ENCODE measurements around the gene NCOA3. TPM values are rescaled to one million over a fixed set of nuclear protein-coding genes. Genes with fewer than 3 reads are reported as not detected.

NCOA3 gene
- polyA plus RNA-seq, 3 donors = 13.5 to 21.8 (median 21.3) TPM

DNA sequence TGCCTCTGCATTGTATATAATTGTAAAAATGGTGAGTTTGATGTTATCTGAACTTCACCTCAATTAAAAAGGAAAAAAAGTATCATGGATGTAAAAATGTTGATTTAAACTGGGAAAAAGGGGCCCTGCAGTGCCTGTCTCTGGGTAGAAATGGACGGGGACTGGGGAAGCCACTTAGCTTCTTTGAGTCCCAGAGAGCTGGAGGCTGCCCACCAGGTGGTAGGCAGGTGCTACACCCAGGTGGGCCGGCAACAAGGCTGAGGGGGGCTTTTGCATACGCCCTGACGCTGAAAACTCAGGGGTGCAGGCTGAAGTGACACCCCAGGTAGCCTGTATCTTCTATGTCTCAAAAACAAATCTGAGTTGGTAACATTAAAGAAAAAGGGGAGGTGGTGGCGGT is 165.4 kb downstream of the NCOA3 start:
- no peak overlapping the region for H3K9ac ChIP-seq (ENCODE audit: insufficient read depth, low read length, poor library complexity, severe bottlenecking)
- H3K79me2 ChIP-seq (ENCODE audit: insufficient read depth, low read length) = no peaks in the 10 kb centered on the region
- TF ChIP-seq CTCF (IDR thresholded peaks at IDR 0.05) = no peak
- peaks cover 75 to 98% of the 10 kb centered on the region in 2 donors for H3K36me3 ChIP-seq (replicated peaks in 1 of 2; ENCODE audit: control insufficient read depth in 1 of 2, insufficient read depth in 2 of 2, low read length in 2 of 2)
- peaks cover 0 to 2% (median 0%) of the 10 kb centered on the region in 7 donors for H3K9me3 Mint-ChIP-seq
- no peaks in the 10 kb centered on the region for H3K9me3 ChIP-seq (replicated peaks in 1 of 2; ENCODE audit: control insufficient read depth in 1 of 2, insufficient read depth in 1 of 2, low read length in 2 of 2)
- H3K4me3 ChIP-seq (replicated peaks in 1 of 3; ENCODE audit: low read depth in 2 of 3, low read length in 3 of 3) = no peak overlapping the region
- no peaks in the 10 kb centered on the region for H3K27me3 ChIP-seq (ENCODE audit: control insufficient read depth in 2 of 2, insufficient read depth in 2 of 2, low read length in 2 of 2)
- no peak overlapping the region for H3K4me2 ChIP-seq (replicated peaks; ENCODE audit: extremely low read depth, low read length, poor library complexity, severe bottlenecking)
- H3K4me1 ChIP-seq (ENCODE audit: control insufficient read depth in 1 of 2, insufficient read depth in 2 of 2, low read length in 2 of 2) = no peaks in the 10 kb centered on the region
- H3K4me1 Mint-ChIP-seq = peaks cover 2% of the 10 kb centered on the region
- peaks cover 94% of the 10 kb centered on the region for H4K20me1 ChIP-seq (ENCODE audit: insufficient read depth, low read length)
- no peak for DNase-seq
- no peak overlapping the region for H3K27ac ChIP-seq (ENCODE audit: low read depth in 1 of 2, low read length in 2 of 2)
- H2AFZ ChIP-seq (ENCODE audit: insufficient read depth, low read depth, low read length, poor library complexity, severe bottlenecking) = no peak overlapping the region
- intact Hi-C loops (cut with micrococcal nuclease) = no loop called here
- peaks cover 86 to 98% of the 10 kb centered on the region in 2 donors for H3K36me3 Mint-ChIP-seq
- H3K27me3 Mint-ChIP-seq (ENCODE audit: low read depth in 3 of 3) = peaks cover 0 to 7% (median 5%) of the 10 kb centered on the region in 3 donors
- H3K4me3 Mint-ChIP-seq = no peak overlapping the region
- peak overlapping the region in 1 of 7 donors; percentile 40 for H3K27ac Mint-ChIP-seq
- WGBS (ENCODE audit: insufficient coverage) = 43% methylated on average over 2 of the region's 5 CpGs

DNA sequence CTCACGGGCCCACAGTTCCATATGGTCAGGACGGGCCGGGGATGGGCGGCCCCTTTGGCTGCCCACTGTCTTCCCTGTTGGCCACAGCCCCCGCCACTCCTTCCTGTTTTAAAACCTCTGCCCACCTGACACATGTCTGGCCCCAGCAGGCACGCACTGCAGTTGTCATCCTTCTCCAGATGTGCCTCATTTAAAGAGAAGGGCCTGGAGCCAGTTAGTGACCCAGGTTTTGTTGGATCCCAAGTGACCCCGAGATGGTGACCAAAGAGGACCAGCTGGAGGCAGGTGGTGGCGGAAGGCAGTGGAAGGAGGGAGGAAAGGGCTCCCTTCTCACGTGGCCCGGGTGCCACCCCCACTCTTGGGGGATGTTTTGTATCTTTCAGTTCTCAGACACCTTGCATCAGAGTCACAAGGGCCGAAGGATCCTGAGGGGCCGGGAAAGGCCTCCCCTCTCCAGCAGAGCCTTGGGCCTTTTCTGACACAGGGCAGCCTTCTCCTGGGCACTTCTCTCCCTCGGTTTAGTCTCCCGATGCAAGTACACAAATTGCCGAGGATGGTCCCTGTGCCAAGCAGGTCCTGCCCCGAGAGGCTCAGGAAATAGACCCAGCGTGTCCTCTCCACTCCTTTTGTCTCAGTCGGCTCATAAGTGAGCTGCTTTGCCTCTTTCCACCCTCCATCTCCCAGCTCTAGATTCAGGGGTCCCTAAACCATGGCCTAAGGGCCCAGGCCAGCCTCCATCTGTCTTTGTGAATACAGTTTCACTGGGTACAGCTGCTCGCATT is 166.0 kb downstream of the NCOA3 start:
- Histone ChIP-seq H3K27me3 (ENCODE audit: control insufficient read depth in 2 of 2, insufficient read depth in 2 of 2, low read length in 2 of 2) (no peaks in the 10 kb centered on the region), H3K9me3 (replicated peaks in 1 of 2; ENCODE audit: control insufficient read depth in 1 of 2, insufficient read depth in 1 of 2, low read length in 2 of 2) (no peaks in the 10 kb centered on the region), H3K9ac (ENCODE audit: insufficient read depth, low read length, poor library complexity, severe bottlenecking) (no peak overlapping the region), H3K4me1 (ENCODE audit: control insufficient read depth in 1 of 2, insufficient read depth in 2 of 2, low read length in 2 of 2) (no peaks in the 10 kb centered on the region), H3K4me3 (replicated peaks in 1 of 3; ENCODE audit: low read depth in 2 of 3, low read length in 3 of 3) (no peak overlapping the region), H3K79me2 (ENCODE audit: insufficient read depth, low read length) (no peaks in the 10 kb centered on the region), H4K20me1 (ENCODE audit: insufficient read depth, low read length) (peaks cover 95% of the 10 kb centered on the region), H3K27ac (ENCODE audit: low read depth in 1 of 2, low read length in 2 of 2) (no peak overlapping the region), H3K4me2 (replicated peaks; ENCODE audit: extremely low read depth, low read length, poor library complexity, severe bottlenecking) (no peak overlapping the region), H3K36me3 (replicated peaks in 1 of 2; ENCODE audit: control insufficient read depth in 1 of 2, insufficient read depth in 2 of 2, low read length in 2 of 2) (peaks cover 74 to 98% of the 10 kb centered on the region in 2 donors), H2AFZ (ENCODE audit: insufficient read depth, low read depth, low read length, poor library complexity, severe bottlenecking) (no peak overlapping the region)
- no peak for TF ChIP-seq CTCF (IDR thresholded peaks at IDR 0.05)
- H3K36me3 Mint-ChIP-seq = peaks cover 86 to 98% of the 10 kb centered on the region in 2 donors
- peak overlapping the region in 1 of 7 donors; percentile 62 for H3K27ac Mint-ChIP-seq
- H3K9me3 Mint-ChIP-seq = peaks cover 0 to 2% (median 0%) of the 10 kb centered on the region in 7 donors
- no peak overlapping the region for H3K4me3 Mint-ChIP-seq
- WGBS (ENCODE audit: insufficient coverage) = 54% methylated on average over 17 of the region's 19 CpGs
- H3K27me3 Mint-ChIP-seq (ENCODE audit: low read depth in 3 of 3) = peaks cover 0 to 7% (median 6%) of the 10 kb centered on the region in 3 donors
- intact Hi-C loops (cut with micrococcal nuclease) = no loop called here
- peaks cover 2% of the 10 kb centered on the region for H3K4me1 Mint-ChIP-seq
- DNase-seq = no peak

Measured in CD14-positive monocyte (primary cell).